ENCODE data around the gene SLC12A4. TPM values are rescaled to one million over a fixed set of nuclear protein-coding genes. Genes with fewer than 3 reads are reported as not detected.
"Not testable (repeated sequence)": the region's sequence is repeated elsewhere in the genome, so short reads cannot be mapped to it uniquely, and the experiment has no call there.

Gene SLC12A4
- total RNA-seq (10 to 100 TPM; 23.3 to 39.6 (median 33.7) TPM), total RNA-seq (6.9 to 43.7 (median 26.0) reads per million in 29 experiments)
- 11.3 TPM for total RNA-seq (2013)

- no peaks in the 10 kb centered on the region for H3K27me3 Mint-ChIP-seq
- Histone ChIP-seq H3K4me1 (ENCODE audit: control insufficient read depth in 1 of 2, extremely low read depth in 1 of 2, insufficient read depth in 2 of 2, low read length in 2 of 2) (peaks cover 10 to 28% of the 10 kb centered on the region in 2 experiments), H3K27me3 (replicated peaks in 1 of 2; ENCODE audit: control insufficient read depth in 2 of 2, extremely low read depth in 1 of 2, insufficient read depth in 2 of 2, low read length in 1 of 2) (no peaks in the 10 kb centered on the region), H3K9me3 (no peaks in the 10 kb centered on the region), H3K4me3 (ENCODE audit: control insufficient read depth in 1 of 2, extremely low read depth in 1 of 2, low read length in 1 of 2) (peak within 1 kb of the TSS; percentile 58 to 89), H3K27ac (ENCODE audit: low read length) (peak within 1 kb of the TSS; percentile 40), H3K36me3 (ENCODE audit: control insufficient read depth in 2 of 2, extremely low read depth in 1 of 2, insufficient read depth in 1 of 2, low read length in 1 of 2) (no peaks in the 10 kb centered on the region)
- H3K4me3 Mint-ChIP-seq = peak within 1 kb of the TSS; percentile 85 to 98 (median 94)
- peak within 1 kb of the TSS; percentile 91 to 92 for H3K27ac Mint-ChIP-seq
- ChIA-PET POLR2A (no interaction called here), CTCF (interaction anchor here in 1 of 2 donors (1.0 kb wide), 1 partner anchor 20 kb away, joined by 3 read pairs; no protein-coding TSS in a partner anchor)
- H3K36me3 Mint-ChIP-seq = no peaks in the 10 kb centered on the region
- WGBS (ENCODE audit: insufficient coverage) = 1% methylated on average over 78 of the region's 78 CpGs
- H3K4me1 Mint-ChIP-seq = peaks cover 21 to 36% (median 23%) of the 10 kb centered on the region in 3 donors
- H3K9me3 Mint-ChIP-seq = no peaks in the 10 kb centered on the region
- DNase-seq = peak; percentile 70 to 89 (median 81)
- peak; percentile 87 to 93 (median 89) for ATAC-seq (replicated peaks in 1 of 4)
Measured at GRCh38 chr16:67968400-67969253, at the start of gene SLC12A4. SLC12A4 (minus strand) TSS chr16:67968637; CDS start chr16:67968553, 84 bp downstream.

GRCh38 chr16:68015681-68016080 is 47.2 kb upstream of the SLC12A4 start, which contains the start of gene DPEP2NB:
DPEP2NB (minus strand) TSS chr16:68015911; CDS start chr16:68015770, 141 bp downstream.
- Histone ChIP-seq H3K9me3 (no peaks in the 10 kb centered on the region), H3K4me1 (ENCODE audit: control insufficient read depth in 1 of 2, extremely low read depth in 1 of 2, insufficient read depth in 2 of 2, low read length in 2 of 2) (peaks cover 2 to 11% of the 10 kb centered on the region in 2 experiments), H3K27ac (ENCODE audit: low read length) (no peak within 1 kb of the TSS), H3K27me3 (replicated peaks in 1 of 2; ENCODE audit: control insufficient read depth in 2 of 2, extremely low read depth in 1 of 2, insufficient read depth in 2 of 2, low read length in 1 of 2) (no peaks in the 10 kb centered on the region), H3K4me3 (ENCODE audit: control insufficient read depth in 1 of 2, extremely low read depth in 1 of 2, low read length in 1 of 2) (no peak within 1 kb of the TSS), H3K36me3 (ENCODE audit: control insufficient read depth in 2 of 2, extremely low read depth in 1 of 2, insufficient read depth in 1 of 2, low read length in 1 of 2) (peaks cover 0 to 3% of the 10 kb centered on the region in 2 donors)
- WGBS (ENCODE audit: insufficient coverage) = no CpG with 5 or more reads among the region's 5 CpGs
- Mint-ChIP-seq H3K27ac (peak within 1 kb of the TSS in 1 of 2 donors; percentile 18), H3K4me3 (no peak within 1 kb of the TSS), H3K27me3 (no peaks in the 10 kb centered on the region), H3K9me3 (no peaks in the 10 kb centered on the region), H3K36me3 (no peaks in the 10 kb centered on the region), H3K4me1 (peaks cover 7 to 10% (median 8%) of the 10 kb centered on the region in 3 donors)
- DNase-seq (no peak), ATAC-seq (replicated peaks in 1 of 4) (no peak)
- ChIA-PET POLR2A (interaction anchor here in 1 of 2 donors (0.6 kb wide), 1 partner anchor 14 kb away, joined by 4 read pairs; no protein-coding TSS in a partner anchor), CTCF (no interaction called here)

GRCh38 chr16:68013440-68013839 is 45.0 kb upstream of the SLC12A4 start:
- Histone ChIP-seq H3K9me3 (no peaks in the 10 kb centered on the region), H3K27ac (ENCODE audit: low read length) (no peak overlapping the region), H3K4me3 (ENCODE audit: control insufficient read depth in 1 of 2, extremely low read depth in 1 of 2, low read length in 1 of 2) (no peak overlapping the region), H3K4me1 (ENCODE audit: control insufficient read depth in 1 of 2, extremely low read depth in 1 of 2, insufficient read depth in 2 of 2, low read length in 2 of 2) (peaks cover 2 to 15% of the 10 kb centered on the region in 2 experiments), H3K36me3 (ENCODE audit: control insufficient read depth in 2 of 2, extremely low read depth in 1 of 2, insufficient read depth in 1 of 2, low read length in 1 of 2) (no peaks in the 10 kb centered on the region), H3K27me3 (replicated peaks in 1 of 2; ENCODE audit: control insufficient read depth in 2 of 2, extremely low read depth in 1 of 2, insufficient read depth in 2 of 2, low read length in 1 of 2) (no peaks in the 10 kb centered on the region)
- CTCF ChIA-PET = no interaction called here
- ATAC-seq (replicated peaks in 1 of 4) (peak in 3 of 4 experiments; percentile 44 to 79 (median 61)), DNase-seq (peak in 1 of 35 experiments; percentile 11)
- peak overlapping the region in 1 of 3 donors; percentile 33 for H3K4me3 Mint-ChIP-seq
- WGBS (ENCODE audit: insufficient coverage) = no CpG with 5 or more reads among the region's 1 CpG
- no peaks in the 10 kb centered on the region for H3K27me3 Mint-ChIP-seq
- peaks cover 7 to 25% (median 16%) of the 10 kb centered on the region in 3 donors for H3K4me1 Mint-ChIP-seq
- H3K27ac Mint-ChIP-seq = peak overlapping the region; percentile 16 to 87
- POLR2A ChIA-PET = interaction anchor here in 1 of 2 donors (0.7 kb wide), 1 partner anchor 207 kb away, joined by 3 read pairs; the partner anchor contains the start of gene RANBP10
- H3K36me3 Mint-ChIP-seq = no peaks in the 10 kb centered on the region
- no peaks in the 10 kb centered on the region for H3K9me3 Mint-ChIP-seq

GRCh38 chr16:68009872-68010271 is 41.4 kb upstream of the SLC12A4 start:
- ATAC-seq (replicated peaks in 1 of 4); POLR2A ChIA-PET; H3K27me3 ChIP-seq (replicated peaks in 1 of 2; ENCODE audit: control insufficient read depth in 2 of 2, extremely low read depth in 1 of 2, insufficient read depth in 2 of 2, low read length in 1 of 2); H3K27me3 Mint-ChIP-seq; H3K4me3 ChIP-seq (ENCODE audit: control insufficient read depth in 1 of 2, extremely low read depth in 1 of 2, low read length in 1 of 2); CTCF ChIA-PET; H3K27ac ChIP-seq (ENCODE audit: low read length); DNase-seq; H3K9me3 Mint-ChIP-seq; H3K9me3 ChIP-seq; H3K36me3 ChIP-seq (ENCODE audit: control insufficient read depth in 2 of 2, extremely low read depth in 1 of 2, insufficient read depth in 1 of 2, low read length in 1 of 2); H3K36me3 Mint-ChIP-seq; H3K4me3 Mint-ChIP-seq: not testable (repeated sequence)
- Mint-ChIP-seq H3K4me1 (peaks cover 25 to 43% (median 35%) of the 10 kb centered on the region in 3 donors), H3K27ac (peak overlapping the region; percentile 48 to 74)
- 100% methylated on average over 1 of the region's 4 CpGs for whole genome bisulfite sequencing (ENCODE audit: insufficient coverage)
- peaks cover 19 to 39% of the 10 kb centered on the region in 2 experiments for H3K4me1 ChIP-seq (ENCODE audit: control insufficient read depth in 1 of 2, extremely low read depth in 1 of 2, insufficient read depth in 2 of 2, low read length in 2 of 2)

- Histone ChIP-seq H3K9me3 (no peaks in the 10 kb centered on the region), H3K4me1 (ENCODE audit: control insufficient read depth in 1 of 2, extremely low read depth in 1 of 2, insufficient read depth in 2 of 2, low read length in 2 of 2) (peaks cover 19 to 45% of the 10 kb centered on the region in 2 experiments), H3K27ac (ENCODE audit: low read length) (no peak overlapping the region), H3K4me3 (ENCODE audit: control insufficient read depth in 1 of 2, extremely low read depth in 1 of 2, low read length in 1 of 2) (no peak overlapping the region), H3K36me3 (ENCODE audit: control insufficient read depth in 2 of 2, extremely low read depth in 1 of 2, insufficient read depth in 1 of 2, low read length in 1 of 2) (no peaks in the 10 kb centered on the region), H3K27me3 (replicated peaks in 1 of 2; ENCODE audit: control insufficient read depth in 2 of 2, extremely low read depth in 1 of 2, insufficient read depth in 2 of 2, low read length in 1 of 2) (no peaks in the 10 kb centered on the region)
- Mint-ChIP-seq H3K4me1 (peaks cover 30 to 46% (median 39%) of the 10 kb centered on the region in 3 donors), H3K4me3 (no peak overlapping the region), H3K36me3 (no peaks in the 10 kb centered on the region), H3K27ac (peak overlapping the region; percentile 27 to 74), H3K9me3 (no peaks in the 10 kb centered on the region), H3K27me3 (no peaks in the 10 kb centered on the region)
- ATAC-seq (replicated peaks in 1 of 4) (no peak), DNase-seq (no peak)
- POLR2A ChIA-PET = no interaction called here
- 92% methylated on average over 7 of the region's 9 CpGs for WGBS (ENCODE audit: insufficient coverage)
- CTCF ChIA-PET = no interaction called here
Measured at GRCh38 chr16:68009157-68009735, 40.8 kb upstream of the SLC12A4 start.

GRCh38 chr16:68005786-68006286 is 37.4 kb upstream of the SLC12A4 start:
- POLR2A ChIA-PET = interaction anchor here in 1 of 2 donors (0.5 to 1.2 kb wide), 3 partner anchors 17 to 199 kb away, joined by 3 to 9 read pairs (median 6); partner anchors contain the start of genes DDX28, DUS2 and TSNAXIP1
- H3K9me3 Mint-ChIP-seq = no peaks in the 10 kb centered on the region
- H3K27ac ChIP-seq (ENCODE audit: low read length) = peak overlapping the region; percentile 75
- H3K4me3 Mint-ChIP-seq = peak overlapping the region; percentile 5 to 57 (median 44)
- WGBS (ENCODE audit: insufficient coverage) = 7% methylated on average over 5 of the region's 6 CpGs
- H3K9me3 ChIP-seq = no peaks in the 10 kb centered on the region
- CTCF ChIA-PET = interaction anchor here in 1 of 2 donors (0.7 to 1.0 kb wide), 2 partner anchors 11 to 14 kb away, joined by 3 to 4 read pairs; no protein-coding TSS in a partner anchor
- no peaks in the 10 kb centered on the region for H3K36me3 Mint-ChIP-seq
- ATAC-seq (replicated peaks in 1 of 4) = peak; percentile 96 to 100 (median 99)
- H3K27me3 Mint-ChIP-seq = no peaks in the 10 kb centered on the region
- peaks cover 41 to 52% (median 47%) of the 10 kb centered on the region in 3 donors for H3K4me1 Mint-ChIP-seq
- H3K4me3 ChIP-seq (ENCODE audit: control insufficient read depth in 1 of 2, extremely low read depth in 1 of 2, low read length in 1 of 2) = no peak overlapping the region
- DNase-seq = peak; percentile 33 to 87 (median 61)
- H3K27ac Mint-ChIP-seq = peak overlapping the region; percentile 96 to 100
- H3K27me3 ChIP-seq (replicated peaks in 1 of 2; ENCODE audit: control insufficient read depth in 2 of 2, extremely low read depth in 1 of 2, insufficient read depth in 2 of 2, low read length in 1 of 2) = no peaks in the 10 kb centered on the region
- peaks cover 19 to 58% of the 10 kb centered on the region in 2 experiments for H3K4me1 ChIP-seq (ENCODE audit: control insufficient read depth in 1 of 2, extremely low read depth in 1 of 2, insufficient read depth in 2 of 2, low read length in 2 of 2)
- no peaks in the 10 kb centered on the region for H3K36me3 ChIP-seq (ENCODE audit: control insufficient read depth in 2 of 2, extremely low read depth in 1 of 2, insufficient read depth in 1 of 2, low read length in 1 of 2)

All from T-cell (primary cell).